Measurements from ENCODE around the gene NXPE4. TPM values are rescaled to one million over a fixed set of nuclear protein-coding genes. Genes with fewer than 3 reads are reported as not detected.

NXPE4 gene
- total RNA-seq, 1 experiment from 2014 or later = not detected

DNA sequence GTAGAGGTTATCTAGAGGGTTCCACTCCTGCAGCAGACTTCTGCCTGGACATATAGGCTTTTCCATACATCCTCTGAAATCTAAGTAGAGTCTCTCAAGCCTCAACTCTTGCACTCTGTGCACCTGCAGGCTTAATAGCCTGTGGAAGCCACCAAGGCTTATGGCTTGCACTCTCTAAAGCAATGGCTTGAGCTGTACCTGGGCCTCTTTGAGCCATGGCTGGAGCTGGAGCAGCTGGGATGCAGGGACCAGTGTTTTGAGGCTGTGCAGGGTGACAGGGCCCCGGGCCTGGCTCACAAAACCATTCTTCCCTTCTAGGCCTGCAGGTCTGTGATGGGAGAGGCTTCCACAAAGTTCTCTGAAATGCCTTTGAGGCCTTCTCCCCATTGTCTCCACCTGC is 2.9 kb upstream of the NXPE4 start:
- no peaks in the 10 kb centered on the region for H3K9me3 Mint-ChIP-seq (ENCODE audit: unreplicated experiment)
- H3K27me3 ChIP-seq (replicated peaks; ENCODE audit: control insufficient read depth, insufficient read depth, low read length) = no peaks in the 10 kb centered on the region
- no peak overlapping the region for H3K4me3 Mint-ChIP-seq (ENCODE audit: unreplicated experiment)
- no peak overlapping the region for H3K4me3 ChIP-seq (ENCODE audit: low read depth, low read length)
- no peaks in the 10 kb centered on the region for H3K4me1 Mint-ChIP-seq (ENCODE audit: low read depth, unreplicated experiment)
- no peak overlapping the region for H3K27ac Mint-ChIP-seq (ENCODE audit: unreplicated experiment)
- no TSS peak for BruUV-seq (replicated peaks)
- intact Hi-C loops (cut with micrococcal nuclease; ENCODE audit: unreplicated experiment) = no loop called here
- DNase-seq = no peak
- H3K9me3 ChIP-seq = peaks cover 4% of the 10 kb centered on the region; the same call in 1 of the 2 replicates
- TF ChIP-seq, protein P1, sequence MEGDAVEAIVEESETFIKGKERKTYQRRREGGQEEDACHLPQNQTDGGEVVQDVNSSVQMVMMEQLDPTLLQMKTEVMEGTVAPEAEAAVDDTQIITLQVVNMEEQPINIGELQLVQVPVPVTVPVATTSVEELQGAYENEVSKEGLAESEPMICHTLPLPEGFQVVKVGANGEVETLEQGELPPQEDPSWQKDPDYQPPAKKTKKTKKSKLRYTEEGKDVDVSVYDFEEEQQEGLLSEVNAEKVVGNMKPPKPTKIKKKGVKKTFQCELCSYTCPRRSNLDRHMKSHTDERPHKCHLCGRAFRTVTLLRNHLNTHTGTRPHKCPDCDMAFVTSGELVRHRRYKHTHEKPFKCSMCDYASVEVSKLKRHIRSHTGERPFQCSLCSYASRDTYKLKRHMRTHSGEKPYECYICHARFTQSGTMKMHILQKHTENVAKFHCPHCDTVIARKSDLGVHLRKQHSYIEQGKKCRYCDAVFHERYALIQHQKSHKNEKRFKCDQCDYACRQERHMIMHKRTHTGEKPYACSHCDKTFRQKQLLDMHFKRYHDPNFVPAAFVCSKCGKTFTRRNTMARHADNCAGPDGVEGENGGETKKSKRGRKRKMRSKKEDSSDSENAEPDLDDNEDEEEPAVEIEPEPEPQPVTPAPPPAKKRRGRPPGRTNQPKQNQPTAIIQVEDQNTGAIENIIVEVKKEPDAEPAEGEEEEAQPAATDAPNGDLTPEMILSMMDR (IDR thresholded peaks at IDR 0.05; ENCODE audit: insufficient read depth in 1 of 2, low read depth in 1 of 2, low read length in 1 of 2, severe bottlenecking in 1 of 2, unreplicated experiment in 1 of 2) = no peak
- no peaks in the 10 kb centered on the region for H3K36me3 ChIP-seq (ENCODE audit: control insufficient read depth, insufficient read depth, low read length)
- ChIA-PET CTCF (no interaction called here), POLR2A (interaction anchor here (0.6 kb wide), 1 partner anchor 352 kb away, joined by 3 read pairs; no protein-coding TSS in a partner anchor)
- H3K27me3 Mint-ChIP-seq (ENCODE audit: insufficient read depth, unreplicated experiment) = no peaks in the 10 kb centered on the region
- no peaks in the 10 kb centered on the region for H3K36me3 Mint-ChIP-seq (ENCODE audit: insufficient read depth, unreplicated experiment)
- H3K4me1 ChIP-seq = no peaks in the 10 kb centered on the region

DNA sequence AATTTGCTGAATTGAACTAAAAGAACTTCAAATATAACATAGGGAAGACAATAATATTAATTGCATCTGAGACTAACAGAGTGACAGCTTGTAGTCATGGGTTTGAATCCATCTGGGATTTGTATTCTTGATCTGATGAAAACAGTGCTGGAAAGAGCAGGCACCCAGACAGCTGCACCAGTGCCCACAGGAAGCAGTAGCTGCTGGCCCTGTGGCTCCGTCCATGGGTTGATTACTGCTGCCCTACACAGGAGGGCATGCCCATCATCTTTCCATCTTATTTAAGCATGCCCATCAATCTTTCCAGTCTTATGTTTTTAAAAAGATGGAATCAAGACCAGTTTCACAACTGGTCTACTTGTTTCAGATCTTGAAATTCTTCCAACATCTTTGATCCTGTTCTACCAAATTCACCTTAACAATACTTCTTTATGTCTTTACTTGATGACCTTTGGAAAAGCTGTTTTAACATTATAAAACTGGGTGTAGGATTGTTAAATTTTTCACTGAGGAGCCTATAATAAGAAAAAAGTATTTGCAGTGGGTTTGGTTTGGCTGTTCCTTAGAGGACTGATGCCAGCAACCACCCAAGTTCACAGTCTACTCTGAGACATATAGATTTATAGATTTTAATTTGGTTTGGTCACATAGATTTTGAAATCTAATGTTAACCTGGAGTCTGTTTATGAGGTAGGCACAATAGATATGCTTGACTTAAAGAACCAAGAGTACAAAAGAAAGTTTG is 761 bp upstream of the NXPE4 start:
- POLR2A ChIA-PET = no interaction called here
- Mint-ChIP-seq H3K4me3 (ENCODE audit: unreplicated experiment) (no peak overlapping the region), H3K27ac (ENCODE audit: unreplicated experiment) (no peak overlapping the region), H3K27me3 (ENCODE audit: insufficient read depth, unreplicated experiment) (no peaks in the 10 kb centered on the region), H3K36me3 (ENCODE audit: insufficient read depth, unreplicated experiment) (no peaks in the 10 kb centered on the region), H3K4me1 (ENCODE audit: low read depth, unreplicated experiment) (no peaks in the 10 kb centered on the region), H3K9me3 (ENCODE audit: unreplicated experiment) (no peaks in the 10 kb centered on the region)
- Histone ChIP-seq H3K36me3 (ENCODE audit: control insufficient read depth, insufficient read depth, low read length) (no peaks in the 10 kb centered on the region), H3K4me3 (ENCODE audit: low read depth, low read length) (no peak overlapping the region), H3K9me3 (no peaks in the 10 kb centered on the region), H3K4me1 (no peaks in the 10 kb centered on the region), H3K27me3 (replicated peaks; ENCODE audit: control insufficient read depth, insufficient read depth, low read length) (no peaks in the 10 kb centered on the region)
- intact Hi-C loops (cut with micrococcal nuclease; ENCODE audit: unreplicated experiment) = no loop called here
- DNase-seq = no peak
- CTCF ChIA-PET = no interaction called here
- no TSS peak for BruUV-seq (replicated peaks)
- TF ChIP-seq, protein P1 (IDR thresholded peaks at IDR 0.05; ENCODE audit: insufficient read depth in 1 of 2, low read depth in 1 of 2, low read length in 1 of 2, severe bottlenecking in 1 of 2, unreplicated experiment in 1 of 2) = no peak

DNA sequence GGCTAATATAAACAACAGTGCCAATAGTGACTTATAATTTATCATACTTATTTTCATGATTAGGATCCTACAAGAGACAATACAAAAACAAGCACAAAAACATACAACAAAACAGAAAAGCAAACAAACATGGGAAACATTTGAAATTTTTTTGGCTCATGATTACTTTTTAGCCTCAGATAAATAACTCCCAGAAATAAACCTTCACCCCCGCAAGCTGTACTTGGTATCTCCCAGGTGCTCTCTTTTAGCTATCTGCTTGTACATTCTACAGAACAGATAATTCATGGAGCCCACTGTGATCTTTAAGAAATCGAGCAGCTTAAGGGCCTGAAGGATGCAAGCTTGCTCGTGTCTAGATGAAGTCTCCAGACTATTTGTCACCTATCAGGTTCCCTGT is 883 bp downstream of the NXPE4 start:
- no peaks in the 10 kb centered on the region for H3K27me3 ChIP-seq (replicated peaks; ENCODE audit: control insufficient read depth, insufficient read depth, low read length)
- H3K9me3 Mint-ChIP-seq (ENCODE audit: unreplicated experiment) = no peaks in the 10 kb centered on the region
- H3K36me3 ChIP-seq (ENCODE audit: control insufficient read depth, insufficient read depth, low read length) = no peaks in the 10 kb centered on the region
- no peaks in the 10 kb centered on the region for H3K36me3 Mint-ChIP-seq (ENCODE audit: insufficient read depth, unreplicated experiment)
- no TSS peak for BruUV-seq (replicated peaks)
- H3K4me3 ChIP-seq (ENCODE audit: low read depth, low read length) = no peak overlapping the region
- ChIA-PET POLR2A (no interaction called here), CTCF (no interaction called here)
- no peaks in the 10 kb centered on the region for H3K27me3 Mint-ChIP-seq (ENCODE audit: insufficient read depth, unreplicated experiment)
- H3K4me3 Mint-ChIP-seq (ENCODE audit: unreplicated experiment) = no peak overlapping the region
- H3K9me3 ChIP-seq = no peaks in the 10 kb centered on the region
- no peak overlapping the region for H3K27ac Mint-ChIP-seq (ENCODE audit: unreplicated experiment)
- no peaks in the 10 kb centered on the region for H3K4me1 Mint-ChIP-seq (ENCODE audit: low read depth, unreplicated experiment)
- no peaks in the 10 kb centered on the region for H3K4me1 ChIP-seq
- DNase-seq = no peak
- intact Hi-C loops (cut with micrococcal nuclease; ENCODE audit: unreplicated experiment) = no loop called here
- TF ChIP-seq, protein P1 (IDR thresholded peaks at IDR 0.05; ENCODE audit: insufficient read depth in 1 of 2, low read depth in 1 of 2, low read length in 1 of 2, severe bottlenecking in 1 of 2, unreplicated experiment in 1 of 2) = no peak

All from Caco-2 (cell line).